ENCODE results near the gene SPATC1L. TPM values are rescaled to one million over a fixed set of nuclear protein-coding genes. Genes with fewer than 3 reads are reported as not detected.

Gene SPATC1L
- total RNA-seq, 1 experiment from 2014 or later: 36.0 TPM

GRCh38 chr21:46150073-46150472 is 34.2 kb downstream of the SPATC1L start:
- H2BK5ac ChIP-seq (ENCODE audit: insufficient read length, low read length): no peak overlapping the region
- H2BK120ac ChIP-seq (ENCODE audit: low read depth, low read length, poor library complexity, severe bottlenecking): no peak overlapping the region
- no peak overlapping the region for H2BK20ac ChIP-seq (ENCODE audit: low read depth, low read length, poor library complexity, severe bottlenecking)
- no peaks in the 10 kb centered on the region; the same call in 1 of the 2 replicates for H3K4me1 ChIP-seq (ENCODE audit: insufficient read depth, low read length)
- Mint-ChIP-seq H3K27me3 (ENCODE audit: low read depth) (no peaks in the 10 kb centered on the region), H3K27ac (no peak overlapping the region), H3K4me1 (peaks cover 11 to 16% of the 10 kb centered on the region in 2 experiments), H3K4me3 (no peak overlapping the region), H3K36me3 (ENCODE audit: insufficient read depth in 1 of 3, low read depth in 3 of 3) (peaks cover 0 to 1% (median 0%) of the 10 kb centered on the region in 3 experiments; a peak in 1 of 7 replicates), H3K9me3 (peaks cover 2 to 3% of the 10 kb centered on the region in 2 experiments; a peak in 2 of 5 replicates)
- no peaks in the 10 kb centered on the region for H3K9me3 ChIP-seq (ENCODE audit: control insufficient read depth, low read depth, low read length)
- no peak overlapping the region for H2BK12ac ChIP-seq (ENCODE audit: insufficient read length, low read depth, low read length)
- no peaks in the 10 kb centered on the region for H3K79me1 ChIP-seq (ENCODE audit: insufficient read depth, low read depth, low read length, poor library complexity, severe bottlenecking)
- H3K14ac ChIP-seq (ENCODE audit: insufficient read depth, low read length): 0 out of 2 replicates have a peak overlapping the region, but pooled peaks have one; percentile 28
- no peak overlapping the region for H2AFZ ChIP-seq (ENCODE audit: low read length)
- no peak overlapping the region for H3K9ac ChIP-seq (ENCODE audit: extremely low read depth, insufficient read length, low read length)
- H3K56ac ChIP-seq (ENCODE audit: insufficient read length, low read depth, low read length): no peak overlapping the region
- H3K27me3 ChIP-seq (ENCODE audit: insufficient read depth, low read length): no peaks in the 10 kb centered on the region
- H3K79me2 ChIP-seq (ENCODE audit: insufficient read depth, low read length): no peaks in the 10 kb centered on the region
- H2BK15ac ChIP-seq (ENCODE audit: low read depth, low read length): no peak overlapping the region
- H3K4me2 ChIP-seq (ENCODE audit: insufficient read depth, insufficient read length, low read length): no peak overlapping the region
- peak; percentile 35 for DNase-seq
- H3K4ac ChIP-seq (ENCODE audit: low read depth, low read length): no peak overlapping the region
- no peak overlapping the region for H2AK5ac ChIP-seq (ENCODE audit: insufficient read length, low read length)
- H3K23me2 ChIP-seq (ENCODE audit: insufficient read length, low read depth, low read length, poor library complexity, severe bottlenecking): no peaks in the 10 kb centered on the region
- no peak overlapping the region for H4K91ac ChIP-seq (ENCODE audit: insufficient read length, low read depth, low read length)
- H4K5ac ChIP-seq (ENCODE audit: insufficient read length, low read depth, low read length): no peak overlapping the region
- H3T11ph ChIP-seq (ENCODE audit: low read length): no peak overlapping the region
- H3K27ac ChIP-seq (ENCODE audit: insufficient read length, low read depth, low read length): no peak overlapping the region
- H3K23ac ChIP-seq (ENCODE audit: insufficient read length, low read depth, low read length): no peak overlapping the region
- no peak overlapping the region for H3K18ac ChIP-seq (ENCODE audit: insufficient read length, low read depth, low read length)
- no CpG with 5 or more reads among the region's 19 CpGs for WGBS (ENCODE audit: extremely low coverage, insufficient read length, low lambda C conversion rate)
- no peaks in the 10 kb centered on the region for H4K20me1 ChIP-seq (ENCODE audit: control insufficient read depth, insufficient read depth, insufficient read length)
- H4K8ac ChIP-seq (replicated peaks; ENCODE audit: insufficient read length, low read depth, low read length): no peak overlapping the region
- no peak; the same call in 2 of the 3 replicates for TF ChIP-seq CTCF (conservative IDR thresholded peaks at IDR 0.05)

All from H9 (cell line).